ENCODE results near the gene LIN28A. TPM values are rescaled to one million over a fixed set of nuclear protein-coding genes. Genes with fewer than 3 reads are reported as not detected.

LIN28A gene, protein sequence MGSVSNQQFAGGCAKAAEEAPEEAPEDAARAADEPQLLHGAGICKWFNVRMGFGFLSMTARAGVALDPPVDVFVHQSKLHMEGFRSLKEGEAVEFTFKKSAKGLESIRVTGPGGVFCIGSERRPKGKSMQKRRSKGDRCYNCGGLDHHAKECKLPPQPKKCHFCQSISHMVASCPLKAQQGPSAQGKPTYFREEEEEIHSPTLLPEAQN
- total RNA-seq (not detected), polyA plus RNA-seq (not detected)

DNA sequence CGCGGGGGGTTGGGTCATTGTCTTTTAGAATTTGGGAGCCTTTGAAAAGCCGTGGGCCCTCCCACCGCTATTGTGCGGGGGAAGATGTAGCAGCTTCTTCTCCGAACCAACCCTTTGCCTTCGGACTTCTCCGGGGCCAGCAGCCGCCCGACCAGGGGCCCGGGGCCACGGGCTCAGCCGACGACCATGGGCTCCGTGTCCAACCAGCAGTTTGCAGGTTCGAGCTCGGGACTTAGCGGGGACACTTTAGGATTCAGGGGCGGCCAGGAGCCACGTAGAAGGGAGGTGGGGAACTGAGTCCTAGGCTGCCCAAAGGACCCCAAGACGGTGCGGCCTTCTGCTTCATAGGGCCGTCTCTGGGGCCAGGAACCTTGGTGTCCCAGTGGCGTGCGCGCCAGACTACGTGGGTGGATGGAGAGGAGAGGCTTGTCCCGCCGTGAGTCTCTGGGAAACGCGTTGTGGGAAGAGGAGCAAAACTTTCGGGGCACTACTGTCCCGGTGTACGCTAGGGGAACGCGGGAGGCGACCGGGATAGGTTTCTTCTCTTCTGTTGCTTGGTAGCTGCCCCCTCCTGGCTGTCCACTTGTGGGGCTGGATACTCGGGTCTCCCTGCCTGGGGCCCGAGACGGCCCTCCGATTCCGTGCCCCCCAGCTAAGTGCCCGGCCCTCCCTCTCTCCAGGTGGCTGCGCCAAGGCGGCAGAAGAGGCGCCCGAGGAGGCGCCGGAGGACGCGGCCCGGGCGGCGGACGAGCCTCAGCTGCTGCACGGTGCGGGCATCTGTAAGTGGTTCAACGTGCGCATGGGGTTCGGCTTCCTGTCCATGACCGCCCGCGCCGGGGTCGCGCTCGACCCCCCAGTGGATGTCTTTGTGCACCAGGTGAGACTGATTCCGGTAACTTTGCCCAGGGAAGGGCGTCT is at the start of gene LIN28A:
Gene LIN28A (plus strand): TSS at position 112 of the 918 bp plus-strand sequence. CDS start 75 bp downstream, at position 187.
- Histone ChIP-seq H3K9ac (ENCODE audit: low read depth in 1 of 2, low read length in 2 of 2) (no peak within 1 kb of the TSS), H3K27ac (ENCODE audit: low read depth in 1 of 2, low read length in 2 of 2) (no peak within 1 kb of the TSS), H3K9me3 (ENCODE audit: control insufficient read depth in 4 of 4, low read length in 3 of 4) (no peaks in the 10 kb centered on the region), H3K4me3 (ENCODE audit: low read depth in 1 of 3, low read length in 3 of 3) (no peak within 1 kb of the TSS), H3K27me3 (ENCODE audit: control insufficient read depth in 4 of 4, insufficient read depth in 4 of 4, low read length in 3 of 4) (peaks cover 3 to 16% (median 10%) of the 10 kb centered on the region in 4 donors), H3K4me1 (ENCODE audit: control insufficient read depth in 4 of 4, insufficient read depth in 4 of 4, low read length in 3 of 4) (peaks cover 0 to 5% (median 0%) of the 10 kb centered on the region in 4 donors), H3K36me3 (ENCODE audit: control insufficient read depth in 4 of 4, insufficient read depth in 3 of 4, low read depth in 1 of 4, low read length in 3 of 4) (no peaks in the 10 kb centered on the region)
- no peak for DNase-seq (ENCODE audit: low spot score)
- 4% methylated on average over 70 of the region's 70 CpGs for WGBS
- TF ChIP-seq EGR1 (IDR thresholded peaks at IDR 0.05; ENCODE audit: low read depth in 2 of 2), result no peak
- TF ChIP-seq, protein P1, sequence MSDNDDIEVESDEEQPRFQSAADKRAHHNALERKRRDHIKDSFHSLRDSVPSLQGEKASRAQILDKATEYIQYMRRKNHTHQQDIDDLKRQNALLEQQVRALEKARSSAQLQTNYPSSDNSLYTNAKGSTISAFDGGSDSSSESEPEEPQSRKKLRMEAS (IDR thresholded peaks at IDR 0.05), result no peak
- TF ChIP-seq YY1 (IDR thresholded peaks at IDR 0.05), result no peak
- TF ChIP-seq, protein P2, sequence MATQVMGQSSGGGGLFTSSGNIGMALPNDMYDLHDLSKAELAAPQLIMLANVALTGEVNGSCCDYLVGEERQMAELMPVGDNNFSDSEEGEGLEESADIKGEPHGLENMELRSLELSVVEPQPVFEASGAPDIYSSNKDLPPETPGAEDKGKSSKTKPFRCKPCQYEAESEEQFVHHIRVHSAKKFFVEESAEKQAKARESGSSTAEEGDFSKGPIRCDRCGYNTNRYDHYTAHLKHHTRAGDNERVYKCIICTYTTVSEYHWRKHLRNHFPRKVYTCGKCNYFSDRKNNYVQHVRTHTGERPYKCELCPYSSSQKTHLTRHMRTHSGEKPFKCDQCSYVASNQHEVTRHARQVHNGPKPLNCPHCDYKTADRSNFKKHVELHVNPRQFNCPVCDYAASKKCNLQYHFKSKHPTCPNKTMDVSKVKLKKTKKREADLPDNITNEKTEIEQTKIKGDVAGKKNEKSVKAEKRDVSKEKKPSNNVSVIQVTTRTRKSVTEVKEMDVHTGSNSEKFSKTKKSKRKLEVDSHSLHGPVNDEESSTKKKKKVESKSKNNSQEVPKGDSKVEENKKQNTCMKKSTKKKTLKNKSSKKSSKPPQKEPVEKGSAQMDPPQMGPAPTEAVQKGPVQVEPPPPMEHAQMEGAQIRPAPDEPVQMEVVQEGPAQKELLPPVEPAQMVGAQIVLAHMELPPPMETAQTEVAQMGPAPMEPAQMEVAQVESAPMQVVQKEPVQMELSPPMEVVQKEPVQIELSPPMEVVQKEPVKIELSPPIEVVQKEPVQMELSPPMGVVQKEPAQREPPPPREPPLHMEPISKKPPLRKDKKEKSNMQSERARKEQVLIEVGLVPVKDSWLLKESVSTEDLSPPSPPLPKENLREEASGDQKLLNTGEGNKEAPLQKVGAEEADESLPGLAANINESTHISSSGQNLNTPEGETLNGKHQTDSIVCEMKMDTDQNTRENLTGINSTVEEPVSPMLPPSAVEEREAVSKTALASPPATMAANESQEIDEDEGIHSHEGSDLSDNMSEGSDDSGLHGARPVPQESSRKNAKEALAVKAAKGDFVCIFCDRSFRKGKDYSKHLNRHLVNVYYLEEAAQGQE (IDR thresholded peaks at IDR 0.05), result no peak
- TF ChIP-seq SP1 (IDR thresholded peaks at IDR 0.05), result no peak
- TF ChIP-seq, protein P3, sequence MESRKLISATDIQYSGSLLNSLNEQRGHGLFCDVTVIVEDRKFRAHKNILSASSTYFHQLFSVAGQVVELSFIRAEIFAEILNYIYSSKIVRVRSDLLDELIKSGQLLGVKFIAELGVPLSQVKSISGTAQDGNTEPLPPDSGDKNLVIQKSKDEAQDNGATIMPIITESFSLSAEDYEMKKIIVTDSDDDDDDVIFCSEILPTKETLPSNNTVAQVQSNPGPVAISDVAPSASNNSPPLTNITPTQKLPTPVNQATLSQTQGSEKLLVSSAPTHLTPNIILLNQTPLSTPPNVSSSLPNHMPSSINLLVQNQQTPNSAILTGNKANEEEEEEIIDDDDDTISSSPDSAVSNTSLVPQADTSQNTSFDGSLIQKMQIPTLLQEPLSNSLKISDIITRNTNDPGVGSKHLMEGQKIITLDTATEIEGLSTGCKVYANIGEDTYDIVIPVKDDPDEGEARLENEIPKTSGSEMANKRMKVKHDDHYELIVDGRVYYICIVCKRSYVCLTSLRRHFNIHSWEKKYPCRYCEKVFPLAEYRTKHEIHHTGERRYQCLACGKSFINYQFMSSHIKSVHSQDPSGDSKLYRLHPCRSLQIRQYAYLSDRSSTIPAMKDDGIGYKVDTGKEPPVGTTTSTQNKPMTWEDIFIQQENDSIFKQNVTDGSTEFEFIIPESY (IDR thresholded peaks at IDR 0.05), result no peak
- TF ChIP-seq, protein P4, sequence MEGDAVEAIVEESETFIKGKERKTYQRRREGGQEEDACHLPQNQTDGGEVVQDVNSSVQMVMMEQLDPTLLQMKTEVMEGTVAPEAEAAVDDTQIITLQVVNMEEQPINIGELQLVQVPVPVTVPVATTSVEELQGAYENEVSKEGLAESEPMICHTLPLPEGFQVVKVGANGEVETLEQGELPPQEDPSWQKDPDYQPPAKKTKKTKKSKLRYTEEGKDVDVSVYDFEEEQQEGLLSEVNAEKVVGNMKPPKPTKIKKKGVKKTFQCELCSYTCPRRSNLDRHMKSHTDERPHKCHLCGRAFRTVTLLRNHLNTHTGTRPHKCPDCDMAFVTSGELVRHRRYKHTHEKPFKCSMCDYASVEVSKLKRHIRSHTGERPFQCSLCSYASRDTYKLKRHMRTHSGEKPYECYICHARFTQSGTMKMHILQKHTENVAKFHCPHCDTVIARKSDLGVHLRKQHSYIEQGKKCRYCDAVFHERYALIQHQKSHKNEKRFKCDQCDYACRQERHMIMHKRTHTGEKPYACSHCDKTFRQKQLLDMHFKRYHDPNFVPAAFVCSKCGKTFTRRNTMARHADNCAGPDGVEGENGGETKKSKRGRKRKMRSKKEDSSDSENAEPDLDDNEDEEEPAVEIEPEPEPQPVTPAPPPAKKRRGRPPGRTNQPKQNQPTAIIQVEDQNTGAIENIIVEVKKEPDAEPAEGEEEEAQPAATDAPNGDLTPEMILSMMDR (IDR thresholded peaks at IDR 0.05; ENCODE audit: low read depth, low read length, missing input control), result no peak
- no peak for TF ChIP-seq JUND (IDR thresholded peaks at IDR 0.05)
- TF ChIP-seq HNF4A (conservative IDR thresholded peaks at IDR 0.05), result no peak
- no peak for TF ChIP-seq FOXA2 (IDR thresholded peaks at IDR 0.05)

DNA sequence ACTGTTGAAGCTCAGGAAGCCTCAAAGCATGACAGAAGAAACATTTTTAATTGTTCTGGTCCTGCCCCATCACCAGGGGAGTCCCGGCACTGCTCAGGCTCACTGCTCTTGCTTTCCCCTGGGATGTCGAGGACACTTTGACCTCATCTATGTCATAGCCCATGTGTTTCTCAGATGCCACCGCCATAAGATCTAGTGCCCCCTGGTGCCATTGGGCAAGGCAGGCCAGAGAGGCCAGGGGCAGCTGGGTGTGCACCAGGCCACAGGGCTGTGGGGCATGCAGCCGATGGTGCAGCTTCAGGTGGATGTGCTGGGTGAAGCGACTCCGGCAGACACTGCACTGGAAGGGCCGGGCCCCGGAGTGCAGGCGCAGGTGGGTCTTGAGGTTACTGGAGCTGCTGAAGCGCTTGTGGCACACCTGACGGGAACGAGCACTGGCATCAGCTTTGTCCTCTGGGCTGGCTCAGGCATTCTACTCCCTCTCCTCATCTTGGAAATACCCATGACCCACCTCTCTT is 49.0 kb upstream of the LIN28A start:
- no peaks in the 10 kb centered on the region for H3K36me3 ChIP-seq (ENCODE audit: control insufficient read depth in 4 of 4, insufficient read depth in 3 of 4, low read depth in 1 of 4, low read length in 3 of 4)
- H3K4me3 ChIP-seq (ENCODE audit: low read depth in 1 of 3, low read length in 3 of 3), result no peak overlapping the region
- DNase-seq (ENCODE audit: low spot score), result no peak
- WGBS, result 89% methylated on average over 12 of the region's 12 CpGs
- H3K9ac ChIP-seq (ENCODE audit: low read depth in 1 of 2, low read length in 2 of 2), result no peak overlapping the region
- no peak overlapping the region for H3K27ac ChIP-seq (ENCODE audit: low read depth in 1 of 2, low read length in 2 of 2)
- no peaks in the 10 kb centered on the region for H3K9me3 ChIP-seq (ENCODE audit: control insufficient read depth in 4 of 4, low read length in 3 of 4)
- H3K27me3 ChIP-seq (ENCODE audit: control insufficient read depth in 4 of 4, insufficient read depth in 4 of 4, low read length in 3 of 4), result no peaks in the 10 kb centered on the region
- H3K4me1 ChIP-seq (ENCODE audit: control insufficient read depth in 4 of 4, insufficient read depth in 4 of 4, low read length in 3 of 4), result peaks cover 3 to 10% (median 4%) of the 10 kb centered on the region in 4 donors
- no peak for TF ChIP-seq FOXA1 (IDR thresholded peaks at IDR 0.05)
- TF ChIP-seq HNF4G (IDR thresholded peaks at IDR 0.05), result no peak
- TF ChIP-seq, protein P4 (IDR thresholded peaks at IDR 0.05; ENCODE audit: low read depth, low read length, missing input control), result no peak
- TF ChIP-seq GABPA (IDR thresholded peaks at IDR 0.05 in 1 of 2, conservative IDR thresholded peaks at IDR 0.05 in 1 of 2), result no peak
- TF ChIP-seq EGR1 (IDR thresholded peaks at IDR 0.05; ENCODE audit: low read depth in 2 of 2), result no peak
- TF ChIP-seq, protein P2 (IDR thresholded peaks at IDR 0.05), result no peak
- no peak for TF ChIP-seq YY1 (IDR thresholded peaks at IDR 0.05)
- TF ChIP-seq HNF4A (conservative IDR thresholded peaks at IDR 0.05), result no peak
- TF ChIP-seq NR2F2 (IDR thresholded peaks at IDR 0.05), result no peak

Measured in liver (tissue), 9 donors.